Occipital lobe (tissue), 2 donors: ENCODE measurements around the gene CACNA2D4. TPM values are rescaled to one million over a fixed set of nuclear protein-coding genes. Genes with fewer than 3 reads are reported as not detected.
"Not testable (repeated sequence)": the region's sequence is repeated elsewhere in the genome, so short reads cannot be mapped to it uniquely, and the experiment has no call there.

Source experiments
- DNase-seq: peaks from one replicate; lab custom pipeline; 2025; lab: John Stamatoyannopoulos, UW
- total RNA-seq: library from RNA; depleted of rRNA; stranded (reverse); fragments of >200 nt; gene quantifications from one replicate; pipeline ENCODE4 v1.2.3, GENCODE V29; 2014

CACNA2D4 gene
- total RNA-seq, 1 donor from 2014 or later = not detected

DNA sequence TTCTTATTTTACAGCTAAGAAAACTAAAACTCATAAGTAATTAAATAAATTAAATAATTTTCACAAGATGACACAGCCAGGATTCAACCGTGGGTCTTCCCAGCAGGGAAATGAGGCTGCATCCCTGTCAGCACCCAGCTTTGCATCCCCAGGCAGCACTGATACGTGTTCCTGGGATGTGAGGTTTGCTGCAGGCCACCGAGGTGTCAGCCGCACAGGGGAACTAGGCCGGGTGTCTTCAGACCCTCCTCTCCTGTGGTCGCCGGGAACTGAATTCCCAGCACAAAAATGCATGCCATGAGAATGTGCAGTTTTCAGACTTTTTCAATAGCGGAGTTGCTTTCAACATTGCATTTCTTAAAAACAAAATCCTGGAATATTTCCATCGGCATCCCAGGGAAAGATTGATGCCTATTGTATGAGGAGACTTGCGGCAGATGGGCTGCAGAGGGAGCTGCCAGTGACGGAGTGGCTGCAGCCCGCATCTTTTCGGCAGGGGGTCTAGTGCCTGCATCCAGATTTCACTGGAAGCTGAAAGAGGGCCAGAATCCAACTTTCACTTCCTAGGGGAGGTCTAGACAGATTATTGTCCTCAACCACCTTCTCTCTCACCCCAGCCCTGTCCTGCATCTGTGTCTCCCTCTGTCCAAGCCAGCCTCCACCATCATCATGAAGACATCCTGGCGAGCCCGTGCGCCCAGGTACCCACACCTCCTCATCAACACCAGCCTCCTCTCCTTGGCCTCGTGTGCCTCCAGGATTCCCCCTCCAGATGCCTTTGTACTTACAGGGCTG, 85.5 kb downstream of the CACNA2D4 start:
- no peak for DNase-seq

- no peak for DNase-seq
Observed at GRCh38 chr12:1830981-1831963, 87.2 kb downstream of the CACNA2D4 start.

DNA sequence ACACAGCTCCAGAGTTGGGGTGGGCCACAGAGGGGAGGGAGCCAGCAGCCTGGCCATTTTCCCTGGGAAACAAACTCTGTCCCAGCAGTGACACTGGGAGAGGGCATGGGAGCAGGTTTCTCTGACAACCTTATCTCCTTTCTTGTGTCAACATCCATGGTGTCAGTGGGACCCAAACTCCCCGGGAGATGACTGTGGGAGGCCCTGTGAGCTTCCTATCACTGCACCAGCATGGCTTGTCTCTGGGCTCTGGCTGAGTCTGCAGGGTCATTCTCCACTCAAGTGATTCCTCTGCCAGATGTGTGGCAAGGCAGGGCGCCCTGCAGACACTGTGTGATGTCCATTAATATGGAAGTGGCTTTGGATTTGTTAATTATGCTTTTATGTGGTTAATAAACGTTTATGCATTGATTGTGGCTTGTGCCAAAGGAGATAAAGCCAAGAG, 88.0 kb downstream of the CACNA2D4 start:
- no peak for DNase-seq

DNA sequence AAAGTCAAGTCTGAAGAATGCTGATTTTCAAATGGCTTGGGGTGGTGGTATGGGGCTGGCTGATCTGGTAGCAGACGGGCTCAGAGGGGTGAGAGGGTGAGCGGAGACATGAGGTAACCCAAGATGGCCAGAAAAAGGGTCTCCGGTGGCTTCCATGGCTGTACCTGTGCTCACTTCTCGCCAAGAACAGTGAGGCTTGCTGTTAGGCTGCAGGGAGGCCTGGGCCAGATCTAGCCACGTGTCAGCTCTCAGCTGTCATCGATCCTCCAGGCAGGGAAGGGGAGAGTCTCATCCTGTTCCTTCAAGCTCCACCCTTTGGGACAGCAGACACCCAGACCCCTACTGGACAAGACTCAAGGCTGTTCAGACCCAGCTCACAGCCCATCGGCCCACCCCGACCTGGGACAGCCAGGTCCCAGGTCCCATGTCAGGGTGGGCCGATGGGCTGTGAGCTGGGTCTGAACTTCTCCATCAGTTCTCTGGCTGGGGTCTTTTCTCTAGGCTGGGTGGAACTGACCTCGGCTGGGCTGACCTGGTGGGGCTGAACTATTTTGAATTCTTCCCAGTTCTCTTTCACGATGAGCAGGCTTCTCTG, 89.0 kb downstream of the CACNA2D4 start:
- DNase-seq = no peak

- DNase-seq = no peak
Observed at GRCh38 chr12:1828856-1829255, 89.6 kb downstream of the CACNA2D4 start.

GRCh38 chr12:1827826-1828805, 90.3 kb downstream of the CACNA2D4 start:
- no peak for DNase-seq

- no peak for DNase-seq
Observed at GRCh38 chr12:1826867-1827705, 91.4 kb downstream of the CACNA2D4 start.

DNA sequence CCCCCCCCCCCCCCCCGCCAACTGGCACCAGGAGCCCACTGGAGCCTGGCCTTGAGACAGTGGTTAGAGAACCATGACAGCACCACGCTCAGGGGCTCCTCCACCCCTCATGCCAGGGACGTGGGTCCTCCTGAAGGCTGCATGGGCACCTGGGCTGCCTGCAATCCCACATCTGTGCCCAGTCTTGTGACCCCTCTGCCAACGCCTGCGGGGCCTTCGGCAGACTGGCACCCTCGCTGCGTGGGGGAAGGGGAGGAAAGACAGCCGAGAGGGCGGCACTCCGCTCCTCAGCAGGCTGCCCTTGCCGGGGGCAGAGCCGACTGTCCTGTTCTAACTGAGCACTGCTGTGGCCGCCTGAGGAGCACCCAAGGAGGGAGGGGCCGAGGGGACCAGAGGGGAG, 92.1 kb downstream of the CACNA2D4 start:
- no peak for DNase-seq

DNA sequence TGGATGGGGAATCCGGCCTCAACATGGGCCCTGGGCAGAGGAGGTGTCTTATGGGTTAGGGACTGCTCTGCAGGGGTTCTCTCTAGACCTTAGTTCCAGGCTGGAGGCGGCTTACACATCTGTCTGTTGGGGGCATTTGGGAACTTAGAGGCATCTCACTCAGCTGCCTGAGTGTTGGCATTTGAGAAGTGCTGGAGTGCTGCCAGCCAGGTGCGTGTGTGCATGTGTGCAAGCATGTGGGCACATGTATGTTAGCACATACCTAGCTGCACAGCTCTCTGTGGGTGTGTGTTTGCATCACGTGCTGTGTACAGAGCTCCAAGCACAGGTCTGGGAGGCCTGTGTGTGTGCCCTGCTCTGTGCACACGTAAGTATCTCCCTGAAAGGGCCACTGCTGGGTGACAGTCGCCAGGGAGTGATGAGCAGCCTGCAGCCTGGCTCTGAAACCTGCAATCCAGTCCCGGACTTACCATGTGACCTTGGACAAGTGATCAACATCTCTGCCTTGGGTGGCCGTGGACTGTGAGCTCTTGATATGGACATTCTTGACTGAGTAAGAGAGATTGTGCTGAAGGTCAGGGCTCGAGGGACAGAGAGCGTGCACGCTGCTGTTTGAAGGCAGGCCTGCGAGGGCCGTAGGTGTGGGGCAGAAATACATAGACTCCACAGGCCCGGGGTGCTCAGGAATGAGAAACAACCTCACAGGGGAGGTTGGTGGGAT, 92.9 kb downstream of the CACNA2D4 start:
- no peak for DNase-seq

- DNase-seq = no peak
Observed at GRCh38 chr12:1823237-1823636, 95.2 kb downstream of the CACNA2D4 start.

GRCh38 chr12:1822699-1823098, 95.8 kb downstream of the CACNA2D4 start:
- no peak for DNase-seq

DNA sequence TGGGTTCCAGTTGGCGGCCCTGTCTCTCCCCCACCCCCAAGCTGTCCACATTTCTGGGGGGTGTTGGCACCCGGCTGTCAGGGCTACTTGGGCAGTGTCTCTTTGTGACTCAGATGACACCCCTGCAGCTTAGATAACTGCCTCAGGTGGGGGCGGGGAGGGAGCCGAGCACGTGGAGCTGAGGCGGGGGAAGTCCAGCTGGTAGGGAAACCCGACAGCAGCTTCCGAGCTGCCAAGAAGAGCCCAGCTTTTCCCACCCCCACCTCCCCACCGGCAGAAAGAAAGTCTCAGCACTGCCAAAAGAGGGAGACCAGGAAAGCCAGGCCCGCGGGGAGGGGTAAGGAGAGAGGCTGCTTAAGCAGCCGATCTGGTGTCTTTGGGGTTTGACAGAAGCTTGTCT, 96.6 kb downstream of the CACNA2D4 start:
- peak; percentile 56 for DNase-seq

- DNase-seq = no peak
Observed at GRCh38 chr12:1820896-1821291, 97.6 kb downstream of the CACNA2D4 start.

DNA sequence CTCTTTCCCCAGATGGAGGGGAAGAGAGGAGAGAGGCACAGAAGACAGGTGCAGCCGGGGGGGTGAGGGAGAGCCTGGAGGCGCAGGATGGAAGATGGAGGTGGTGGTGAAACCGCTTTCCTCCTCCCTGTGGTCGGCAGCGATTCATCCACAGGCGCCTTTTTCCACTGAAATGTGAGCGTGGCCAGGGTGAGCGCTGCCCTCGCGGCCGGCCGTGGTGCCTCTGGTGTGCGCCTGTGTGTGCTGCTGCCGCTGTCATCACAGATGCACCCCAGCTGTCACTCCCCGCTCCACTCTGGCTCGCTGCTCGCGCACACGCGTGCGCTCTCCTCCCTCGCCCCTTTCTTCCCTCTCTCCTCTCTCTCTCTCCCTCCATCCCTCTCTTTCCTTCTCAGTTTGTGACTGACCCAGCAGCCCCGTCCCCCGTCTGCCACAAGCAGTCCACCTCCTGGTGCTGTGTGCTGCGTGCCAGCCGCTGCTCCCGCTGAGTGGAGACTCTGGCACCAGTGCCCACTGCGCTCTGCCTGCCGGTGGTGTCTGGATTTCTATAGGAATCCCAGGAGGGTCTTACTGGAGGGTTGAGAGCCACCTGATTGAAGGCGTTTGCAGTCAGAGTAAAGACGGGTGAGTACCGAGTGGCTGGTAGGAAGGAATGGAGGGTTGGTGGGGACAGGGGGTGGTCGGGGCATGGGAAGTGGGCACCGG, 98.1 kb downstream of the CACNA2D4 start, which contains the start of gene LRTM2:
LRTM2 (plus strand) TSS at position 375 of the 705 bp plus-strand sequence. CDS start 7,584 bp downstream, outside the sequence.
- DNase-seq = peak; percentile 29

DNA sequence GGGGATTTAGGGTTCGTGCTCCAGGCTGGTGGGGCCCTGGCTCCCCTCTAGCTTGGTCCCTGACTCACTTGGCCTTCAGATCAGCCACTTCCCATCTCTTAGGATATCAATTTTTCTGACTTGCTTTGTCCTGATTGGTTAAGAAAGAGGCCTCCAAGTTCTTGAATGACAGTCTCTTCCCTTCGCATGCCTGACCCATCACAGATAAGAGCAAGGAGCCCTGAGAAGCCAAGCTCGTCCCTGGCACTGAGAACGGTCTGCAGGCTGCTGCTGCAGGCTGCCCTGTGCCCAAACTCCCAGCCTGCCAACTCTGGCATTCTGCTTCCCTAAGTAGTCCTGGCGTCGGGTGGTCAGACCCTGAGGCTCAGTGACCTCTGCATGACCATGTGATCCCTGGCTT, 98.9 kb downstream of the CACNA2D4 start:
- no peak for DNase-seq

- DNase-seq = no peak
Observed at GRCh38 chr12:1819050-1819449, 99.4 kb downstream of the CACNA2D4 start.

- not testable (repeated sequence) for DNase-seq
Observed at GRCh38 chr12:1817928-1818327, 100.5 kb downstream of the CACNA2D4 start.

DNA sequence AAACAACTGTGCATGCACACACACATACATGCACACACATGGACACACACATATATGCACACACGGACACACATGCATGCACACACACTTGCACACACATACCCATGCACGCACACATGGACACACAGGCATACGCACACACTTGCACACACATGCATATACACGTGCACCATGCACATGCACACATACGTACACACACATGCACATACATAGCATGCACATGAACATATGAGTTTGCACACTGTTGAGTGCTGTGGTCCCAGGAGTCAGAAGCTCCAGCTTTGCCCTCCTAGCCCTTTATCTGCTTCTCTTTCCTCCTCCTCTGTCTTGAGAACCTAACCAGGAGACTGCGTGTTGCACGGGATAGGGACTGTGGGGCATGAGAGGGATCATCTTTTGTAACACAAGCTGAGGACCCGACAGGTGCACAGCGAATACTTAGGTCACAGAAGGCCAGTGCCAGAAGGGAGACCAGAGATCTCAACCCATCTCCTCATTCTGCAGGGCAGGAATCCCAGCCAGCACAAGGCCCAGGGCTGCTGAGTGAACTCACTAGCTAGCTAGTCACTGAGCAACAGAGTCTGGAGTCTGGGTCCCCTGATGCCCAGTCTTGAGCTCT, 101.6 kb downstream of the CACNA2D4 start:
- no peak for DNase-seq
